ENCODE measurements around the gene PHACTR3.

The PHACTR3 gene

DNA sequence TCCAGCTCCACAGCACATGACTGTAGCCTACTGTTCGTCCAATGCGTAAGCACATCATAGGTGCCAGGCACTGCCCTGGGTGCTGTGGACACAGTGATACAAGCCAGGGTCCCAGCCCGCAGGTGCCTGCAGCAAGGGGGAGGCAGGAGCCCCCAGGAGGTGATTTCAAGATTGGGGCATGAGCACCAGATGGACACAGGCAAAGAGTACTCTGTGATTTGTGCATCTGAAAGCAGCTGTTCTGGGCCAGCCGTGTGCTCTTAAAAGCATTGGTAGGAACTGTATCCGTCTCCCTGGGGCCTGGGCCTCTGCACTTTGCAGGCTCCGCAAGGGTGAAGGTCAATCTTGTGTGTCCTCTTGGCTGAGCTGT lies 179.3 kb downstream of the PHACTR3 start:
- no peak overlapping the region for H3K27ac ChIP-seq
- TF ChIP-seq ZFX (IDR thresholded peaks at IDR 0.05; ENCODE audit: borderline replicate concordance): no peak
- TF ChIP-seq, protein P1, sequence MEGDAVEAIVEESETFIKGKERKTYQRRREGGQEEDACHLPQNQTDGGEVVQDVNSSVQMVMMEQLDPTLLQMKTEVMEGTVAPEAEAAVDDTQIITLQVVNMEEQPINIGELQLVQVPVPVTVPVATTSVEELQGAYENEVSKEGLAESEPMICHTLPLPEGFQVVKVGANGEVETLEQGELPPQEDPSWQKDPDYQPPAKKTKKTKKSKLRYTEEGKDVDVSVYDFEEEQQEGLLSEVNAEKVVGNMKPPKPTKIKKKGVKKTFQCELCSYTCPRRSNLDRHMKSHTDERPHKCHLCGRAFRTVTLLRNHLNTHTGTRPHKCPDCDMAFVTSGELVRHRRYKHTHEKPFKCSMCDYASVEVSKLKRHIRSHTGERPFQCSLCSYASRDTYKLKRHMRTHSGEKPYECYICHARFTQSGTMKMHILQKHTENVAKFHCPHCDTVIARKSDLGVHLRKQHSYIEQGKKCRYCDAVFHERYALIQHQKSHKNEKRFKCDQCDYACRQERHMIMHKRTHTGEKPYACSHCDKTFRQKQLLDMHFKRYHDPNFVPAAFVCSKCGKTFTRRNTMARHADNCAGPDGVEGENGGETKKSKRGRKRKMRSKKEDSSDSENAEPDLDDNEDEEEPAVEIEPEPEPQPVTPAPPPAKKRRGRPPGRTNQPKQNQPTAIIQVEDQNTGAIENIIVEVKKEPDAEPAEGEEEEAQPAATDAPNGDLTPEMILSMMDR (IDR thresholded peaks at IDR 0.05): no peak

DNA sequence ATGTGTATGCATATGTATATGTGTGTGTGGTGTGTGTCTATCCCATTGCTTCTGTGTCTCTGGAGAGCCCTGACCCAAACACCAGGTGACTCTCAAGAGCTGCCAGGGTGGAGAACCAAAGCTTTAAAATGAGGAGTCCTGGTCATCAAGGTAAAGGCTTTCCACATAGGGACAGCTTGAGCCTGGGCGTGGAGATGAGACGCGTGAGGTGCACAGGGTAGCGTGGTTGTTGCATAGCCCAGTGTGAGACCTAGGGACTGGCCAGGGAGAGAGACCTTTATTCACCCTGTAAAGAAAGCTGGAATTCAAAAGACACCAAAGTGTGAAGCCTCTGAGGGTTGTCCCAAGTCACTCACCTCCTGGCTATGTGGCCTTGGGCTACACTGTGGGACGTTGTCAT lies 180.0 kb downstream of the PHACTR3 start:
- H3K27ac ChIP-seq: no peak overlapping the region
- TF ChIP-seq ZFX (IDR thresholded peaks at IDR 0.05; ENCODE audit: borderline replicate concordance): no peak
- TF ChIP-seq, protein P1 (IDR thresholded peaks at IDR 0.05): no peak

- TF ChIP-seq ZFX (IDR thresholded peaks at IDR 0.05; ENCODE audit: borderline replicate concordance): no peak
- TF ChIP-seq, protein P1 (IDR thresholded peaks at IDR 0.05): no peak
- no peak overlapping the region for H3K27ac ChIP-seq
These were observed 180.7 kb downstream of the PHACTR3 start for GRCh38 chr20:59784791-59785668.

- TF ChIP-seq, protein P1 (IDR thresholded peaks at IDR 0.05): no peak
- no peak for TF ChIP-seq ZFX (IDR thresholded peaks at IDR 0.05; ENCODE audit: borderline replicate concordance)
- H3K27ac ChIP-seq: no peak overlapping the region
These were observed 181.3 kb downstream of the PHACTR3 start for GRCh38 chr20:59785669-59785959.

- no peak for TF ChIP-seq ZFX (IDR thresholded peaks at IDR 0.05; ENCODE audit: borderline replicate concordance)
- TF ChIP-seq, protein P1 (IDR thresholded peaks at IDR 0.05): no peak
- no peak overlapping the region for H3K27ac ChIP-seq
These were observed 181.9 kb downstream of the PHACTR3 start for GRCh38 chr20:59785986-59786795.

- H3K27ac ChIP-seq: no peak overlapping the region
- TF ChIP-seq, protein P1 (IDR thresholded peaks at IDR 0.05): no peak
- TF ChIP-seq ZFX (IDR thresholded peaks at IDR 0.05; ENCODE audit: borderline replicate concordance): no peak
These were observed 182.6 kb downstream of the PHACTR3 start for GRCh38 chr20:59786801-59787537.
